GM19240 (cell line): Measurements from ENCODE around the gene ZNF644.
"Not testable (repeated sequence)": the region's sequence is repeated elsewhere in the genome, so short reads cannot be mapped to it uniquely, and the experiment has no call there.

Experiments
- DNase-seq: peaks from one replicate; pipeline ENCODE4 v3.0.0; 2011; ENCODE audit warnings: low spot score; ENCODE audit not compliant: insufficient read length

The ZNF644 gene

DNA sequence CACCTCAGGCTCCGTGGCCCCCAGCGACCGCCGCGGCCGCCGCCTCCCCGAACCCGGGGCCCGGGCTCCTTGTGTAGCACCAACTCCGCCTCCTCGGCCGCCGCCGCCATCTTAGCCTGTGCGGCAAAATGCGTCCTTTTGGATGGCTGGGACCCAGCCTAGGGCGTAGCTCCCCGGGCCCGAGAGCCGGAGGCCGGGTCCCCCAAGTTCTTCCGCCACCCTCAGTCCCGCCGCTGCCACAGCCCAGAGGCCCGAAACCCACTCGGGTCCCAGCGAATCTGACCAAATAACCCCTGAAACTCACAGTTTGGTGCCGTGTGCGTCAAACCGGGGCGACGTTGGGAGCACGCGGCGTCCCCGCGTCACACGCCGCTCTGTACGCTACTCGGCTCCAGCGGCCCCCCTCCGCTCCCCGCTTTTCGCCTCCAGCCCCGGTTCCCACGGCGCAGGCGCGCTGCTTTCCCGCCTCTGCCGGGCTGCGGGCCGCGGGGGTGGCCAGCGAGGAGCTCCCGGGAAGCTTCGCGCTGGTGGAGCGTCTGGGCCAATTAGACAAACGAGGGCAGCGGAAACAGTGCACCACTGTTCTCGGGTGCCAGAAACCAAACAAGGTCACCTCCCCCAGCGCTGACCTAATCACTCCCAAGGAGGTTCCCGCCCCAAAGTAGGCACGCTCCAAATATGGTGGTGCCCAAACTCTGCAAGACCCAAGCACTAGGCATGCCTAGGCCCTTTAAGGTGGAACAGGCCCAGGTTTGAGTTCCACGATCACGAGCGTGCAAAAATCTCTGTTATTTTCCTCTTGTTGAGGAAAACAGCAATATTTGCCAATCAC is at the start of gene ZNF644:
Gene ZNF644 (minus strand): TSS at position 350 of the 832 bp plus-strand sequence. CDS start 39,682 bp downstream, outside the sequence.
- peak; percentile 50 for DNase-seq

DNA sequence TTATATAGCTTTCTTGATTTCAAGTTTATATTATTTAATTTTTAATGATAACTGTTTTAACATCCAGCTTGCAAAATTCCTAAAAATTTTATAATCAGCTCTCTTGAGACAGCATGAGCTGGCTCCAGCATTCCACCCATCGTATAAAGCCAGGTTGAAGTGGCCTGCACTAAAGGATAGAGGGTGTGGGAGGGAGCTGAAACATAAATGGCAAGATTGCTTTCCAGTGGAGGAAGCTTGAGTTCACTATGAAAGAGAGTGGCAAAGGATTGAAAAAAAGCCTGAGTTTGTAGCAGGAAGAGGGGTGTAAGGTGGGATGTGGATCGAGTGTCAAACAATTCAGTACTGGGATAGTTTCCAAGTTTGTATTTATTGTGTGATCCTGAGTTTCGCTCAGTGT is 48.5 kb upstream of the ZNF644 start:
- DNase-seq, result no peak

DNA sequence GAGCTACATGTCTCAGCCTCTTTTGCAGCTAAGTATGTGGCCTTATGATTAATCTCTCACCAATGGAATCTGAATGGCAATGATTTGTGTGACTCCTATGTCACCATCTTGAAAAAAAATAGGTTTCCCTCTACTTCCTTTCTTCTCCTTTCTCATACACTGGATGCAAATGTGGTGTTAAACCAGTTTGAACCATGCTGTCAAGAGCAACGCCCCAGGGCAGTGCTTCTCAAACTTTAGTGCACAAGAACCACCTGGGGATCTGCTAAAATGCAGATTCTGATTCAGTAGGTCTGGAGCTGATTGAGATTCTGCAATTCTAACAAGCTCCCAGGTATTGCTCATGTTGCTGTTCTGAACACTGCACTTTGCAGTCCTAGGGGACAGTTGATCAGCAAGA is 44.7 kb upstream of the ZNF644 start:
- no peak for DNase-seq

DNA sequence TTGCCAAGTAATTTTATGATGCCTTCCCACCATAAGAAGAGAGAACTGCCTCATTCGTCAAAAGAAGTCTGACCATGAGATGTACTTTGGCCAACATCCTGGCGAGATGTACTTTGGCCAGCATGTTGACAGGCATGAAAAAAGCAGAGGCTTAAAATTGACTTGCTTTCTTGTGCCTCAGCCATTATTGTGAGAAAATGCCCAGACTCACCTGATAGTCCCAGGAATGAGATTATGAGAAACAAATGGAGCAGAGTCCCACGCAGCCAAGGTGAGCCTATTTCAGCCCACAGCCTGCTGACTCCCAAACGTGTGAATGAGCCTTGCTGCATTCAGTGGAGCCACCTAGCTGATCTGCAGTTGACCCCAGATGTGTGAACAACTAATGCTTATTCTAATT is 43.5 kb upstream of the ZNF644 start:
- DNase-seq, result no peak

DNA sequence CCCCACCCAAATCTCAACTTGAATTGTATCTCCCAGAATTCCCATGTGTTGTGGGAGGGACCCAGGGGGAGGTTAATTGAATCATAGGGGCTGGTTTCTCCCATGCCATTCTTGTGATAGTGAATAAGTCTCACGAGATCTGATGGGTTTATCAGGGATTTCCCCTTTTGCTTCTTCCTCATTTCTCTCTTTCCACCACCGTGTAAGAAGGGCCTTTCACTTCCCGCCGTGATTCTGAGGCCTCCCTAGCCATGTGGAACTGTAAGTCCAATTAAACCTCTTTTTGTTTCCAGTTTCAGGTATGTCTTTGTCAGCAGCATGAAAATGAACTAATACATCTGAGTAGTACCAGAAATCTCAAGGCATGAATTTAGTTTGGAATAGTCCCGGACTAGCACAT is 41.6 kb upstream of the ZNF644 start:
- not testable (repeated sequence) for DNase-seq

DNA sequence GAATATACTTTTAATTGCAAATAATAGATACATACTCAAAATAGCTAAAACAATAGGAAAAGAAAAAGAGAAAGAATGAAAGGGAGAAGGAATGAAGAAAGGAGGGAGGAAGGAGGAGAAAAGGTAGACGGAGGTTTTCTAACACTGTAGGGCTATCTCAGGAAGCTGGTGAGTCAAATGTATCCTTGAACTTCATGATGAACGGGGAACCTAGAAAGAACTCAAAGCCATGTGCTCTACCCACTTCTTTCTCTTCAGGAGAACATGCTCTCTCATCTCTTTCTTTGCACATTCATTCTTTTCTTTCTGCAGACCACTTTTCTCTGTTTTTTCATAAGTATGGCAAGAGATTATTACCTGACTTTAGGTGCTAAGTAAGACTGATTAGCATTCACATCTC is 37.3 kb upstream of the ZNF644 start:
- no peak for DNase-seq

DNA sequence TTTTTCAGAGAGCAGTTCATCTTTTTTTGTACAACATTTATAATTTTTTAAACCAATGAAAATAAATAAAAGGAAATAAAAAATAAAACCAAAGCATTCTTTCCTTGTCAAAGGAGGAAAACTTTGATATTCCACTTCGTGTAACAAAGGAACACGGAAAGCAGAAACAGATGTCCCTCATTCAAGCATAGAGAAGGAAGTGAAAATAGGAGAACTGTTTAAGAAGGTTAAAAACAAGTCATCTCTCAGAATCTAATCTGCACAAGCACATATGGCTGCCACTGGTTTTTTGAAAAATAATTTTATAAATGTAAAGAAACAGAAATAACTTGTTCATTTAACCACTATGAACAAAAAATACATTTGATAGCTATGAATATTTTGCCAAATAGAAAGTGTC is 35.9 kb upstream of the ZNF644 start:
- DNase-seq, result no peak

DNA sequence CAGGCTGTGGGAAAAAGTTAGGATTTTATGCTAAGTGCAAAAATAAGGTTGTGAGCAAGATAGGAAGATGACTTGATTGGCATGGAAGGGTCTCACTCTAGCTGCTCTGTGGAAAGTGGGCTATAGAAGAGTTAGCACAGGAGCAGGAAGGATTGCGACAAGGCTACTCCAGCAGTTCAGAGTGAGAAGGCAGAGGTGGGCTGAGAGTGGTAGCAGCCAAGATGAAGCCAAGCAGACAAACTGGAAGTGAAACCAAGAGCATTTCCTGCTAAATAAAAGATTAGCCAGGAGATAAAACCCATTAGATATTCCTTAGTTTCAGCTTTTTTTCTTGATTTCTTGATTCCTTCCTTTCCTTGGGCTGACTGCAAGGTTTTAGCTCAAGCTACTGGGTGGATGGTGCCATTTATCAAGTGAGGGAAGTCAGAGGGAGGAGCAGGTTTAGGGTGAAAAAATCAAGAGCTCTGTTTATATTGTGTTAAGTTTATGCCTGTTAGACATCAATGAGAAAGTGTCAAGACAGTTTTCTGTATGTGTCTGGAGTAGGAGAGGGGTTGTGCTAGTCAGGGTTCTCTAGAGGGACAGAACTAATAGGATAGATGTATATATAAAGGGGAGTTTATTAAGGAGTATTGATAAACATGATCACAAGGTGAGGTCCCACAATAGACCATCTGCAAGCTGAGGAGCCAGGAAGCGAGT is 33.1 kb upstream of the ZNF644 start:
- DNase-seq, result peak; percentile 23

DNA sequence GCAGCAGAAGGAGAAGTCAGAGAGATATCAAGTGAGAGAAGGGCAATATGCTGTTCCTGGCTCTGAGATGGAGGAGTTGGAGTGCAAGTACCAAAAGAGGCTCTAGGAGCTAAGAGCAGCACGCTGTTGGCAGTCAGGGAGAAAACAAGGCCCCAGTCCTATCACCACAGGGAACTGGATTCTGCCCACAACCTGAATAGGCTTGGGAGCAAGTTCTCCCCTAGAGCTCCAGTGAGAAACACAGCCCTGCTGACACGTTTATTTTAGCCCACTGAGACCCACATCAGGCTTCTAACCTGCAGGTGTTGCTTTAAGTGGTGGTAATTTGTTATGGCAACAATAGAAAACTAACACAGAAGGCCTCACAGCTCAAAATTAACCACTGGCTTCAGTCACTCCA is 31.8 kb upstream of the ZNF644 start:
- DNase-seq, result no peak

DNA sequence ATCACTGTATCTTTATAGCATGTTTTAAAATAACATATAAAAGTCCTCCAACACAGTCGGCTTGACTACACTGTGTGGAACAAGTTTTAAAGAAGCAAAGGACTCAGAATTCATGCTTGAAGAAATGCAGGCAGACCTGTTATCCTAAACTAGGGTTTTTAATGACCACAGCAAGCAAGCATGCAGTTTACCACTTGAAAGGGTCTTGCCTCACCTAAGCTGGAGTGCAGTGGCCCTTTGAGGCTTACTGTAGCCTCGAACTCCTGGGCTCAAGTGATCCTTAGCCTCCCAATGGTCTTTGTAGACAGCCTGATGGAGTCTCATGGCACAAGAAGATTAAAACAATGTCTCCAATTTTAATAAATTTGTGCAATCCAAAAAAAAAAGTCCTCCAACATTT is 27.7 kb upstream of the ZNF644 start:
- not testable (repeated sequence) for DNase-seq

DNA sequence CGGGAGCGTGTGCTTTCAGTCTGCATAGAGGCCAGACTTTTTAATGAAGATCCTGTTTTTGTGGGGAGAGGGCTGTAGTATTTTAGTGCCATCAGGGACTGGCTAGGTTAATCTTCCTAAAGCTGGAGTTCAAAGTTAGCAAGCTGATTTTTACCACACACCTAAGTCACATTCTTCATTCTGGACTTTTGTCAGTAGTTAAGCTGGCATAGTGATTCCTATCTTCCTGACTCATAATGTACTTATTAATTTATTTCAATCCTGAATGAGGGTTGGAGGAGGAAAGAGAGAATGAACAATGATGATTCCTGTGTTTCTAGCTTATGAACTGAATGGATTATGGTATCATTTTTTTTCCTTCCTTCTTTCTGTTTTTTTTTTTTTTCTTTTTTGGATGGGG is 24.9 kb upstream of the ZNF644 start:
- DNase-seq, result no peak

DNA sequence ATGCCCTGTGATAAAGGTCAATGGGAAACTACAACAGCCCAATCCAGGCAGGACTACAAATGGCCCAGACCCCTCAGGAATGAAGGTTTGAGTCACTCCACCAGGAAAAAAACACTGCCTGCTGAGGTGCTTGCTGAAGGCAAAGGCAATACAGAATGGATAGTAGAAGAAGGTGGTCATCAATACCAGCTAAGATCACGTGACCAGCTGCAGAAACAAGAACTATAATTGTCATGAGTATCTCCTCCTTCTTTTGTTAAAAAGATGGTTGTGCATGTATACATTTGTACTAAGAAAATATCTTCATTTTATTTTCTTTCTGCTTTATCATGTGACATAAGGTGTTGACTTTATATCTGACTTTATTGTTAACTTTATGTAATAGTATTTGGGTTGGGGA is 23.4 kb upstream of the ZNF644 start:
- DNase-seq, result no peak

DNA sequence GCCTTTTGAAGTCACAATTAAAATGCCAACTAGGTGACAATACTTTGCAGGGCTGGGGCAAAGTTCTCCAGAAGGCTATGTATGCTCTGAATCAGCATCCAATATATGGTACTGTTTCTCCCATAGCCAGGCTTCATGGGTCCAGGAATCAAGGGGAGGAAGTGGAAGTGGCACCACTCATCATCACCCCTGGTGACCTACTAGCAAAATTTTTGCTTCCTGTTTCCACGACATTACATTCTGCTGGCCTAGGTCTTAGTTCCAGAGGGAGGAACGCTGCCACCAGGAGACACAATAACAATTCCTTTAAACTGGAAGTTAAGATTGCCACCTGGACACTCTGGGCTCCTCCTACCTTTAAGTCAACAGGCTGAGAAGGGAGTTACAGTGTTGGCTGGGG is 22.9 kb upstream of the ZNF644 start:
- DNase-seq, result not testable (repeated sequence)

DNA sequence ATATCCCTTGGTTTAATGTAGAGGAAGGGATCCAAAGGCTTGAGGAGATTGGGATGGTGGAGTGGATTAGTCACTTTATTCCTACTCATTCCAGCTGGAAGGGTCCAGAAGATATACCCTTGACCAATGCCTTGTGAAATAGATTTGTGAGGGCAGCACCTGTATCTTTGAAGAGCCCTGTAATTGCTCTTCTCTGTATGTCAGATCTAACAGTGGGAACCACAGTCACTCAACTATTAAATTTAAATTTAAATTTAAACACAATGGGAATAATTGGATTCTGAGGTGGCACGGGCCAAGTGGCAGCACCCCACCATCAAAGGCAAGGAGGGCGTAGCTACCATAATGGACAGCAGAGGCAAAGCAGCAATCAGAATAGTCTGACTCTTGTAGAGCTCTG is 20.5 kb upstream of the ZNF644 start:
- not testable (repeated sequence) for DNase-seq

DNA sequence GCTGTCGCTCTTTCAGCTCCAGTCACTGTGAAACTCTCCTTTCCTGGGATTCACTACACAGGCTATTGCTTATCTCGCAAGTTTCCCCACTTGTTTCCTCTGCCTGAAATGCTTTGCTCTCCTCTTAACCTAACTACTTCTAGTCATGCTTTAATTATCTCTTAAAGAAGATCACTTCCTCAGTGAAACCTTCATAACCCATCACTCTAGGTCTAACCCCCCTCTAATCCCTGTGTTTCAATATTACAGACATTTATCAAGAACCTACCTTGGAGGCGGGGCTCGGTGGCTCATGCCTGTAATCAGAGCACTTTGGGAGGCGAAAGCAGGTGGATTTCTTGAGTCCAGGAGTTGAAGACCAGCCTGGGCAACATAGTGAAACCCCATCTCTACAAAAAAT is 16.7 kb upstream of the ZNF644 start:
- DNase-seq, result no peak

DNA sequence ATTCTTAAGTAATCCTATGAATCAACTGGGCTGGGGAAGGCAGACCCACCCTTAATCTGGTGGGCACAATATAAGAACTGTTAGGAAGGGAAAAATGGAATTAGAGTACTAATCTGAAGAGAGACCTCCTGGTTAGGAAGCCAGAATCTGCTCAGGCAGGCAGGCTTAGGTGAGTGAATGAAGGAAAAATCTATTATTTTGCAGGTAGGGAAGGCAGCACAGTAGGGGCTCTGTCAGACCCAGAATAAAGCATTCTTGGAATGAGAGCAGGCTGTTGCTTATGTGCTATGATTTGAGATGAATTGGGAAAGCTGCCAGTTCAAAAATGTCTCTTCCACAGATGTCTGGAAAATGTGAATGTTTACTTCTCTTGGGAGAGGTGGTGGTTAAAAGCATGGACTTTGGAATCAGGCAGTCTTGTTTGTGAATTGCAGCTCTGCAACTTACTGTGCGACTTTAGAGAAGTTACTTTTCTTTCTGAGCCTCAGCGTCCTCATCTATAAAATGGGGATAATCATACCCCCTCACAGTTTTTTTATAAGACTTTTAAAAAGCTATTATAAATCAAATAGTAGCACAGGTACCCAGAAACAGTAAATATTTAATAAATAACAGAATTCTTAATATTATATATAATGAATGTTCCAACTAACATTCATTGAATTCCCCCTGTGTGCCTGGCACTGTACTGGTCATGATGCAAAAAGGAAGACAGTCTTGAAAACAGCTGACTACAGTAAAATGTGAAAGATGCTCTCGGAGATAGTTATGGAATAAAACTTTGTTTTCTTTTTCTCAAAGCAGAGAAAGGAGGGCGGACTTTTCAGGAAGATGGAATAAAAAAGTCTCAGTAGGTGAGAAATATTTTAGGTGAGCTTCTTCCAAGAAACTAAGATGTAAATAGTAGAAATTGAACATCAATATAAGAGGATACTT is 15.3 kb upstream of the ZNF644 start:
- DNase-seq, result no peak

DNA sequence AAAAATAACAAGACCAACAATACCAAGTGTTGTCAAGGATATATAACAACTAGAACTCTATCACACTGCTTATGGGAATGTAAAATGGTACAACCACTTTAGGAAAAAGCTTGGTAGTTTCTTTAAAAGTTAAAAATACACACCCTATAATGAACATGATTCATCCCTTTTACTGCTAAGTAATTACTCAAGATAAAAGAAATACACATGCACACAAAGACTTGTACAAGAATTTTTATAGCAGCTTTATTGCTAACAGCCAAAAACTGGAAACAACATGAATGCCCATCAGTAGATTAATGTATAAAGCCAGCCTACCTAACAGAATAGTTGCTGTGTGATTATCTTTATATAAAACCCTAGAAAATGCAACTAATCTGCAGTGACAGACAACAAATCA is 10.5 kb upstream of the ZNF644 start:
- no peak for DNase-seq

DNA sequence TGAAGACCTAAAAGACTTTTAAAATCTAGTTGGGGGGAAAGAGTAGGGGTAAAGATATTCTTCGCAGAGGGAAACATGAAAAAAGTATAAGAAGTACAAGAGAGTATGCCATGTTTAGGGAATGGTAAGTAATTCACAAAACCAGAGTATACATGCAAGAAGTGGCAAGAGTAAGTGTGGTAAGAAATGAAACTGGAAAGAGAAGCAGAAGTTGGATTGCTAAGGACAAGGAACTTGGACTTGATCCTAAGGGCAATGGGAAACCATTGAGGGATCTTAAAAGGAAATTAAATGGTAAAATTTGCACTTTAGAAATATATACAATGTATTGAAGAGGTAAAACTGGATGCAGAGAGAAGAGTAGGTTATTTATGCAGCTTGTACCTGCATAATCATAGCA is 9.2 kb upstream of the ZNF644 start:
- no peak for DNase-seq

DNA sequence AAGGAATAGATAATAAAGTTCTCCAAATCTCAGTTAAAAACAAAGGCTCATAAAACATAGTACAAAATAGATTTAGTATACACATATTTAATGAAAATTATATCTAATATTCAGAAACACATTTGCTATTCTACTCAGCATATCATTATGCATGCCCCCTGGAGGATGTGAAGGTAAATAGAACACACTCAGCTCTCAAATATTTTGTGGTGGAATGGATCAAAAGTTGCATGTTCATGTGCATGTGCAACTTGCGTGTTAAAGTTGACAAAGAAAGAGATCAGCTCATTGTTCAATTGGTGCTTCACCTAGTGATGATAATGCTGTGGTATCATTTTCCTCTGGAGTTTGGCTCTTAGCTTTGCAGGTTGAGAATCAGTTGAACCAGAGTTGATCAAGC is 4.9 kb upstream of the ZNF644 start:
- no peak for DNase-seq

DNA sequence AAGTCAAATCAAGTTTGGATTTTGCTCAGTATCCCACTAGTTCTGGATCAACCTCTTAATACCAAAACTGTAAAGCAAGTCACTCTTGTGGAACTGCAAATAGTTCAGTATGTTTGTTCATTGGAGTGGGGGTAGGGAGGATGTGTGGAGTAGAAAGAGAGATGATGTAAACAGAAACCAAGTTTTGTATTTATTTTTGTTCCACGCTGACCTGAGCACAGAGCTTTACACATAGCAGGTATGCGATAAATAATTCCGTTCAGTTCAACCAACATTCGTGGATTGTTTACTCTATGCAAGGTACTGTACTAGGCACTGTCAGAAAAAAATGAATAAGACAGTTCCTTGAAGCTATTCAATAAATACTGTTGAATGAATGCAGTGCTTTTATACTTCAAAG is 4.5 kb upstream of the ZNF644 start:
- no peak for DNase-seq

DNA sequence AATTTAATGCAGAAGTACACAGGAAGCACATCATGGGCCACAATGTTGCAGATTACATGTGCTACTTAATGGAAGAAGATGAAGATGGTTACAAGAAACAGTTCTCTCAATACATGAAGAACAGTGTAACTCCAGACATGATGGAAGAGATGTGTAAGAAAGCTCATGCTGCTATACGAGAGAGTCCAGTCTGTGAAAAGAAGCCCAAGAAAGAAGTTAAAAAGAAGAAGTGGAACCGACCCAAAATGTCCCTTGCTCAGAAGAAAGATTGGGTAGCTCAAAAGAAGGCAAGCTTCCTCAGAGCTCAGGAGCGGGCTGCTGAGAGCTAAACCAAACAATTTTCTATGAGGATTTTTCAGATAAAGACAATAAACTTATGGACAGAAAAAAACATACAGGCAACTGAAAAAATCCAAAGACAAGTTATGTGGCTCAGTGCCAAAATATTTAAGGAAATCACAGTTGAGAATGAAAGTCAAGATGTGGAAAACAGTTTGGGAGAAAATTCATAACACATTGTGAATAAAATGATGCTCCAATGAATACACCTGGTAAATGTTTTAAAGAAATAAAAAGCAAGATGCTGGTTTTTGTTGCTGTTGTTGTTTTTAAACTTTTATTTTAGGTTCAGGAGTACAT is 2.8 kb upstream of the ZNF644 start:
- DNase-seq, result no peak
